Endothelial cell of umbilical vein (primary cell): ENCODE data around the gene GNE. TPM values are rescaled to one million over a fixed set of nuclear protein-coding genes. Genes with fewer than 3 reads are reported as not detected.
A peak's percentile ranks its signal among the peaks of the same experiment; 100 is the strongest.

Experiments
- BruUV-seq: library from RNA; stranded (reverse); fragments of 400-500 nt; replicated peaks from 2 replicates; lab custom pipeline; 2021; lab: Mats Ljungman, UMichigan
- CTCF ChIA-PET: fragments of 300-600, 350-600 bp; sonication (Branson Sonifier 250); formaldehyde crosslinking; loops from one replicate; lab custom pipeline; 2021; ENCODE audit warnings: antibody characterized with exemption, inconsistent platforms; lab: Charles Lee
- POLR2A ChIA-PET: fragments of 300-600, 350-600 bp; sonication (Branson Sonifier 250); formaldehyde crosslinking; loops from one replicate; lab custom pipeline; 2021; ENCODE audit warnings: antibody characterized with exemption, inconsistent platforms; lab: Charles Lee
- DNase-seq: peaks from one replicate; pipeline ENCODE4 v3.0.0-alpha.2; 2011; ENCODE audit warnings: low read depth, low spot score
- FAIRE-seq: peaks from 2 replicates; lab custom pipeline; 2011; peaks lifted over from hg19 to GRCh38; lab: Jason Lieb, UNC
- H2AFZ ChIP-seq: 2 replicates; pipeline ENCODE4 v1.6.0; 2012; ENCODE audit warnings: low read depth, low read length, control low read depth, inconsistent platforms
- H3K27ac ChIP-seq: 2 replicates; pipeline ENCODE4 v1.5.1; 2011; ENCODE audit warnings: low read depth, mild to moderate bottlenecking, control low read depth, low read length, moderate library complexity; ENCODE audit not compliant: insufficient read depth
- H3K27me3 ChIP-seq, 2 experiments: 2 replicates each; pipeline versions ENCODE4 v1.6.0 to v1.6.1; 2011; ENCODE audit warnings: low read length in 2 of 2, mixed read lengths in 1 of 2; ENCODE audit not compliant: control insufficient read depth in 2 of 2, insufficient read depth in 2 of 2
- H3K36me3 ChIP-seq, 2 experiments: 2 replicates in 1 of 2; 3 replicates in 1 of 2; pipeline ENCODE4 v1.5.1; 2011; ENCODE audit warnings: low read length in 2 of 2, mild to moderate bottlenecking in 1 of 2, moderate library complexity in 1 of 2; ENCODE audit not compliant: control insufficient read depth in 2 of 2, insufficient read depth in 2 of 2; ENCODE audit errors: extremely low read depth in 1 of 2
- H3K4me1 ChIP-seq: 3 replicates; pipeline ENCODE4 v1.5.1; 2011; ENCODE audit warnings: mild to moderate bottlenecking, low read length; ENCODE audit not compliant: control insufficient read depth, insufficient read depth; ENCODE audit errors: extremely low read depth
- H3K4me2 ChIP-seq: 2 replicates; pipeline ENCODE4 v1.6.1; 2011; ENCODE audit warnings: low read length, control low read depth, mixed read lengths; ENCODE audit not compliant: insufficient read depth
- H3K4me3 ChIP-seq, 3 experiments: fragments of 200-600 bp in 1 of 3; sonication (generic), shearing (Covaris generic) in 1 of 3; replicated peaks in 1 of 3; 2 replicates each; pipeline ENCODE4 v1.5.1; 2011 to 2016; ENCODE audit warnings: control low read depth in 3 of 3, low read length in 3 of 3, mild to moderate bottlenecking in 2 of 3, inconsistent platforms in 1 of 3, low read depth in 1 of 3, moderate library complexity in 1 of 3; ENCODE audit not compliant: insufficient read depth in 1 of 3
- H3K79me2 ChIP-seq: 2 replicates; pipeline ENCODE4 v1.6.0; 2012; ENCODE audit warnings: low read length, inconsistent platforms; ENCODE audit not compliant: control insufficient read depth, insufficient read depth
- H3K9ac ChIP-seq: replicated peaks from 2 replicates; pipeline ENCODE3; 2011; ENCODE audit warnings: low read length, control low read depth; ENCODE audit not compliant: insufficient read depth; ENCODE audit errors: extremely low read depth
- H3K9me1 ChIP-seq: replicated peaks from 3 replicates; pipeline ENCODE4 v1.6.0; 2011; ENCODE audit warnings: mild to moderate bottlenecking, low read length; ENCODE audit not compliant: control insufficient read depth, insufficient read depth; ENCODE audit errors: extremely low read depth
- H3K9me3 ChIP-seq: replicated peaks from 2 replicates; pipeline ENCODE4 v1.5.1; 2012; ENCODE audit warnings: low read length, inconsistent platforms; ENCODE audit not compliant: control insufficient read depth, insufficient read depth
- H4K20me1 ChIP-seq: replicated peaks from 2 replicates; pipeline ENCODE3; 2011; ENCODE audit warnings: mild to moderate bottlenecking, low read length; ENCODE audit not compliant: control insufficient read depth, insufficient read depth; ENCODE audit errors: extremely low read depth
- CTCF ChIP-seq, 2 donors: IDR thresholded peaks; 1 replicate in 1 of 2; 2 replicates in 1 of 2; pipeline ENCODE4 v1.5.1; 2011; ENCODE audit warnings: low read length in 2 of 2, mild to moderate bottlenecking in 2 of 2, moderate library complexity in 2 of 2, control low read depth in 1 of 2, inconsistent platforms in 1 of 2, low read depth in 1 of 2; ENCODE audit not compliant: insufficient read depth in 1 of 2; ENCODE audit errors: extremely low read depth in 1 of 2
- GATA2 ChIP-seq: IDR thresholded peaks from 2 replicates; pipeline ENCODE4 v1.7.0; 2011; ENCODE audit warnings: low read depth, mild to moderate bottlenecking, moderate library complexity, mixed read lengths, low read length; ENCODE audit not compliant: insufficient read length, insufficient read depth
- JUN ChIP-seq: IDR thresholded peaks from 2 replicates; pipeline ENCODE4 v1.6.1; 2011; ENCODE audit warnings: borderline replicate concordance, low read depth; ENCODE audit not compliant: insufficient read length, insufficient read depth
- POLR2A ChIP-seq: IDR thresholded peaks from 2 replicates; pipeline ENCODE4 v1.6.1; 2012; ENCODE audit warnings: low read depth, mild to moderate bottlenecking, control low read depth, low read length
- POLR2AphosphoS5 ChIP-seq: IDR thresholded peaks from 2 replicates; pipeline ENCODE4 v1.6.1; 2012; ENCODE audit warnings: low read depth, mild to moderate bottlenecking, control low read depth, low read length, moderate library complexity; ENCODE audit not compliant: insufficient read depth
- dilution Hi-C: fragments of 300-500 bp; cut with MboI; formaldehyde crosslinking; loops from one replicate; pipeline ENCODE4 v1.15.0; 2019; ENCODE audit warnings: low sequenced_read_pairs; ENCODE audit not compliant: extremely low pct_ligation_motif_present
- intact Hi-C: fragments of 100-400 bp; cut with micrococcal nuclease; formaldehyde crosslinking; loops from one replicate; pipeline ENCODE4 v1.10.0; 2022
- polyA plus RNA-seq, 4 experiments: library from polyadenylated mRNA; depleted of rRNA in 3 of 4; stranded (reverse) in 3 of 4; unstranded in 1 of 4; fragments of >200 nt; gene quantifications; 2 replicates each; pipeline versions ENCODE4 v1.2.1 to v1.2.3, GENCODE V29; 2011 to 2012; ENCODE audit warnings: missing spikeins in 1 of 4
- total RNA-seq: library from RNA; stranded (reverse); gene quantifications from 2 replicates; pipeline ENCODE4 v1.2.3, GENCODE V29; 2021

GNE gene
- total and polyA plus RNA-seq, 2 donors (not counting 3 experiments of a cell fraction or from before 2014, with no cell fraction given) = 8.5 to 11.4 TPM

GRCh38 chr9:36166168-36166927, 91.9 kb downstream of the GNE start:
- TF ChIP-seq POLR2AphosphoS5 = peak; percentile 38
- no peak for TF ChIP-seq JUN
- TF ChIP-seq POLR2A = no peak
- no peak for TF ChIP-seq GATA2
- TF ChIP-seq CTCF (IDR thresholded peaks at IDR 0.05; ENCODE audit: extremely low read depth in 1 of 2, insufficient read depth in 1 of 2, low read depth in 1 of 2, low read length in 2 of 2) = peak; percentile 89 to 95
- no peaks in the 10 kb centered on the region for H3K9me3 ChIP-seq
- H3K9me1 ChIP-seq = no peaks in the 10 kb centered on the region
- no peaks in the 10 kb centered on the region for H3K27me3 ChIP-seq
- H4K20me1 ChIP-seq = no peaks in the 10 kb centered on the region
- ChIA-PET CTCF (interaction anchor here (0.7 to 8.4 kb wide), 36 partner anchors 10 to 376 kb away, joined by 3 to 189 read pairs (median 4); partner anchors contain the start of genes CLTA, GLIPR2 and OR2S2), POLR2A (interaction anchor here (0.7 to 1.0 kb wide), 2 partner anchors 24 to 50 kb away, joined by 4 to 5 read pairs; partner anchors contain the start of gene CLTA)
- no peaks in the 10 kb centered on the region for H3K36me3 ChIP-seq
- H3K9ac ChIP-seq = no peak overlapping the region
- dilution Hi-C loops (no loop called here), intact Hi-C loops (loop anchor here (1.0 kb wide), 5 partner anchors 30 to 211 kb away; partner anchors contain the start of gene GLIPR2)
- DNase-seq (peak; percentile 80), FAIRE-seq (peak; percentile 83)
- no TSS peak for BruUV-seq
- no peak overlapping the region for H3K27ac ChIP-seq
- H2AFZ ChIP-seq = peak overlapping the region; percentile 74
- peaks cover 16% of the 10 kb centered on the region for H3K4me1 ChIP-seq
- H3K4me2 ChIP-seq = peak overlapping the region; percentile 46
- no peaks in the 10 kb centered on the region for H3K79me2 ChIP-seq
- H3K4me3 ChIP-seq = peak overlapping the region in 2 of 3 experiments; percentile 4 to 51
